Lung (tissue), 12 donors: ENCODE measurements around the gene NOC2L. TPM values are rescaled to one million over a fixed set of nuclear protein-coding genes. Genes with fewer than 3 reads are reported as not detected.

ENCODE experiments used
- ATAC-seq: fragments of 200-7000 bp; cut with Tn5 transposase; one replicate; pipeline ENCODE4 v1.9.1; 2020; ENCODE audit warnings: moderate number of reproducible peaks; ENCODE audit not compliant: insufficient read depth, low FRiP score
- DNase-seq, 3 donors: peaks; one replicate each; pipeline ENCODE4 v3.0.0-alpha.2; 2013 to 2017
- H3K27ac ChIP-seq, 2 donors: one replicate each; pipeline ENCODE4 v1.5.1; 2013; ENCODE audit warnings: mild to moderate bottlenecking in 2 of 2, moderate library complexity in 2 of 2, control low read depth in 1 of 2, inconsistent platforms in 1 of 2, low read depth in 1 of 2, low read length in 1 of 2
- H3K27me3 ChIP-seq, 3 donors: one replicate each; pipeline ENCODE4 v1.5.1; 2013; ENCODE audit warnings: low read length in 2 of 3; ENCODE audit not compliant: control insufficient read depth in 3 of 3, insufficient read depth in 3 of 3
- H3K36me3 ChIP-seq, 4 donors: one replicate each; pipeline ENCODE4 v1.5.1; 2013; ENCODE audit warnings: low read length in 4 of 4, mild to moderate bottlenecking in 1 of 4, moderate library complexity in 1 of 4; ENCODE audit not compliant: control insufficient read depth in 4 of 4, insufficient read depth in 4 of 4
- H3K4me1 ChIP-seq, 5 donors: one replicate each; pipeline ENCODE4 v1.5.1; 2013; ENCODE audit warnings: low read length in 5 of 5, mild to moderate bottlenecking in 2 of 5, moderate library complexity in 1 of 5; ENCODE audit not compliant: control insufficient read depth in 5 of 5, insufficient read depth in 5 of 5
- H3K4me3 ChIP-seq: one replicate; pipeline ENCODE4 v1.5.1; 2013; ENCODE audit warnings: mild to moderate bottlenecking, control low read depth, moderate library complexity
- H3K9ac ChIP-seq, 2 donors: one replicate each; pipeline ENCODE4 v1.5.1; 2013; ENCODE audit warnings: low read length in 2 of 2, control low read depth in 1 of 2; ENCODE audit not compliant: insufficient read depth in 1 of 2
- H3K9me3 ChIP-seq, 4 donors: one replicate each; pipeline ENCODE4 v1.5.1; 2013; ENCODE audit warnings: low read length in 3 of 4, mild to moderate bottlenecking in 1 of 4, moderate library complexity in 1 of 4; ENCODE audit not compliant: control insufficient read depth in 4 of 4, insufficient read depth in 3 of 4
- WGBS, 2 donors: extraction: QIAGEN DNeasy Blood & Tissue Kit; methylation state at CpG; one replicate each; pipeline ENCODE4 v1.1.7; 2013; 5-methylcytosine and 5-hydroxymethylcytosine counted together
- polyA plus RNA-seq, 2 donors: library from polyadenylated mRNA; stranded (reverse); fragments of 200-250 nt; gene quantifications; one replicate each; pipeline ENCODE4 v1.2.1, GENCODE V29; 2013
- total RNA-seq, 2 donors: library from RNA; depleted of rRNA in 1 of 2; stranded (reverse); fragments of >200 nt in 1 of 2; gene quantifications; one replicate each; pipeline ENCODE4 v1.2.1, GENCODE V29; 2014 to 2021
- TF ChIP-seq, protein P1 (sequence below): IDR thresholded peaks from 2 replicates; pipeline ENCODE4 v1.5.1; 2012; ENCODE audit warnings: mild to moderate bottlenecking; ENCODE audit errors: control extremely low read depth, extremely low read depth
- donor health status: control.
- donor health status: control.
- donor health status: Bipolar disorder and iron deficiency.
- donor health status: healthy.
- donor health status: DM: yes; HTN: yes; CAD: no.

NOC2L gene
- total and polyA plus RNA-seq, 4 donors: 39.0 to 86.6 (median 67.7) TPM

DNA sequence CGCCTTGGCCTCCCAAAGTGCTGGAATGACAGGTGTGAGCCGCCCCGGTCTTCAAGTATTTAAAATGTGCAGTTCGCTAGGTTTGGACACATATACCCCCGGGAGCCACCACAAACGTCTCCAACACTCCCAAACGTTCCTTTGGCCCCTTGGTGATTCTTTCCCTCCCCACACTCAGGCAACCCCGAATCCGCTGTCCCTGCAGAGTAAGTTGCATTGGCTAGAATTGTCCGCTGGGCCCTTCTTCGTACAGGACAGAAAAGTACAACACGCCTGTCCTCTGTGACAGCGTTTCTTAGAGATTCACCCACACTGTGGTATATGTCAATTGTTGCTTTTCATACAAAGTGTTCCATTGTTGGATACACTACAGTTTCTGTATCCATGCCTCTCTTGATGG lies 26.1 kb upstream of the NOC2L start:
- peaks cover 4 to 26% (median 5%) of the 10 kb centered on the region in 3 donors for H3K27me3 ChIP-seq
- no peaks in the 10 kb centered on the region for H3K36me3 ChIP-seq
- no peaks in the 10 kb centered on the region for H3K9me3 ChIP-seq
- WGBS, 2 donors: 76 to 81% methylated on average over 13 of the region's 13 CpGs
- H3K4me1 ChIP-seq: no peaks in the 10 kb centered on the region
- no peak overlapping the region for H3K27ac ChIP-seq
- TF ChIP-seq, protein P1, sequence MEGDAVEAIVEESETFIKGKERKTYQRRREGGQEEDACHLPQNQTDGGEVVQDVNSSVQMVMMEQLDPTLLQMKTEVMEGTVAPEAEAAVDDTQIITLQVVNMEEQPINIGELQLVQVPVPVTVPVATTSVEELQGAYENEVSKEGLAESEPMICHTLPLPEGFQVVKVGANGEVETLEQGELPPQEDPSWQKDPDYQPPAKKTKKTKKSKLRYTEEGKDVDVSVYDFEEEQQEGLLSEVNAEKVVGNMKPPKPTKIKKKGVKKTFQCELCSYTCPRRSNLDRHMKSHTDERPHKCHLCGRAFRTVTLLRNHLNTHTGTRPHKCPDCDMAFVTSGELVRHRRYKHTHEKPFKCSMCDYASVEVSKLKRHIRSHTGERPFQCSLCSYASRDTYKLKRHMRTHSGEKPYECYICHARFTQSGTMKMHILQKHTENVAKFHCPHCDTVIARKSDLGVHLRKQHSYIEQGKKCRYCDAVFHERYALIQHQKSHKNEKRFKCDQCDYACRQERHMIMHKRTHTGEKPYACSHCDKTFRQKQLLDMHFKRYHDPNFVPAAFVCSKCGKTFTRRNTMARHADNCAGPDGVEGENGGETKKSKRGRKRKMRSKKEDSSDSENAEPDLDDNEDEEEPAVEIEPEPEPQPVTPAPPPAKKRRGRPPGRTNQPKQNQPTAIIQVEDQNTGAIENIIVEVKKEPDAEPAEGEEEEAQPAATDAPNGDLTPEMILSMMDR: no peak
- ATAC-seq (no peak), DNase-seq (no peak)
- H3K4me3 ChIP-seq: no peak overlapping the region
- H3K9ac ChIP-seq: no peak overlapping the region

DNA sequence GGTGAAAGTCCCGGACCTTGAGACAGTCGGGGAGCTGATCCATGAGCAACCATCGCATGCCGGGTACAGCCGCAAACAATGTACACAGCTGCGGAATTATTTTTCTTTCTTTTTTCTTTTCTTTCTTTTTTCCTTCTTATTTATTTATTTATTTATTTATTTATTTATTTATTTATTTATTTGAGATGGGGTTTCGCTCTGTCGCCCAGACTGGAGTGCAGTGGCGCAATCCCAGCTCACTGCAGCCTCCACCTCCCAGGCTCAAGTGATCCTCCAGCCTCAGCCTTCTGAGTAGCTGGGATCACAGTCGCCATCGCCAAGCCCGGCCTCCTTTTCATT lies 25.4 kb upstream of the NOC2L start:
- no peaks in the 10 kb centered on the region for H3K4me1 ChIP-seq
- DNase-seq (no peak), ATAC-seq (no peak)
- peaks cover 4 to 26% (median 5%) of the 10 kb centered on the region in 3 donors for H3K27me3 ChIP-seq
- WGBS, 2 donors: 60 to 66% methylated on average over 12 of the region's 12 CpGs
- H3K36me3 ChIP-seq: no peaks in the 10 kb centered on the region
- H3K9me3 ChIP-seq: peaks cover 0 to 2% (median 0%) of the 10 kb centered on the region in 4 donors
- TF ChIP-seq, protein P1: no peak
- H3K9ac ChIP-seq: no peak overlapping the region
- no peak overlapping the region for H3K4me3 ChIP-seq
- no peak overlapping the region for H3K27ac ChIP-seq

DNA sequence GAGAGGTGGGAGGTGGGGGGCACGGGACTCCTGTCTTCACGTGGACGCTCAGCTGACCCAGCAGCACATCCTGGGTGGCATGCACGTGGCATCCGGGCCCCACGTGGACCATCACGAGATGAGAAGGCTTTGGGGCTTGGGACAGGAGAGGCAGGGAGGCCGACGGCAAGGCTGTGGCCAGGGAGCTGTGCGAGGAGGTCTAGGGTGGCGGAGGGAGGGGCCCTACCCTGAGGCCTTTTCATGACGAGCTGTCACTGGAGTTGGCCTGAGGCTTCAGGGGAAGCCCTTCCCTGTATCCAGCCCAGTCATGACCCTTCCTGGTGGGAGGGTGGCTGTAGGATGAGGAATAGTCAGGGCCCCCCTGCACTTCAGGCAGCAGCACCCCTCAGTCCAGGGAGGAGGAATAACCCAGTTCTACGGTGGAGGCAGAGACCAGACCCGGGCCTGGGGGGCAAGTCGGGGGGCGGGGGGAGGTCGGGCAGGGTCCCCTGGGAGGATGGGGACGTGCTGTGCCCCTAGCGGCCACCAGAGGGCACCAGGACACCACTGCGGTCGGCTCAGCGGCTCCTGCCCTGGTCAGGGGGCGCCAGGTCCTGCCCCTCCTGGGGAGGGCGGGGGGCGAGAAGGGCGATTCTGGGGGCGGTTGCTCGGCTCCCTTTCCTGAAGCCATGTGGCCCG lies 24.9 kb upstream of the NOC2L start:
- Histone ChIP-seq H3K9me3 (peaks cover 0 to 2% (median 0%) of the 10 kb centered on the region in 4 donors), H3K4me3 (no peak overlapping the region), H3K9ac (no peak overlapping the region), H3K36me3 (no peaks in the 10 kb centered on the region), H3K4me1 (no peaks in the 10 kb centered on the region), H3K27ac (no peak overlapping the region), H3K27me3 (peaks cover 4 to 26% (median 5%) of the 10 kb centered on the region in 3 donors)
- 17 to 18% methylated on average over 25 to 29 of the region's 29 CpGs for WGBS, 2 donors
- TF ChIP-seq, protein P1: peak; percentile 38
- ATAC-seq (no peak), DNase-seq (peak in 2 of 3 donors; percentile 24 to 63)
